H1 (cell line): ENCODE data around the gene GRM8. TPM values are rescaled to one million over a fixed set of nuclear protein-coding genes. Genes with fewer than 3 reads are reported as not detected.

Experiments
- GABPA ChIP-seq: IDR thresholded peaks from 2 replicates; pipeline ENCODE4 v1.6.1; 2011; ENCODE audit warnings: mild to moderate bottlenecking, low read length, moderate library complexity, borderline replicate concordance; ENCODE audit not compliant: insufficient read depth
- RBBP5 ChIP-seq: IDR thresholded peaks from 2 replicates; pipeline ENCODE4 v1.7.1; 2012; ENCODE audit warnings: low read depth, mild to moderate bottlenecking, inconsistent platforms, low read length, moderate library complexity, borderline replicate concordance
- SAP30 ChIP-seq: fragments of 300-600 bp; sonication (generic); IDR thresholded peaks from 2 replicates; pipeline ENCODE4 v1.7.1; 2012; ENCODE audit warnings: low read length, moderate library complexity, mild to moderate bottlenecking, inconsistent platforms; ENCODE audit not compliant: insufficient read depth, insufficient replicate concordance
- SP2 ChIP-seq: IDR thresholded peaks from 2 replicates; pipeline ENCODE4 v1.6.1; 2012; ENCODE audit warnings: mild to moderate bottlenecking, low read length, inconsistent platforms
- SP4 ChIP-seq: IDR thresholded peaks from 2 replicates; pipeline ENCODE4 v1.6.1; 2012; ENCODE audit warnings: low read length, inconsistent platforms
- polyA plus RNA-seq, 7 experiments: library from polyadenylated mRNA; depleted of rRNA in 3 of 7; stranded (reverse) in 5 of 7; unstranded in 2 of 7; fragments of >200 nt in 5 of 7; fragments of 200-250 nt in 2 of 7; gene quantifications; 1 replicate in 5 of 7; 2 replicates in 1 of 7; 4 replicates in 1 of 7; pipeline versions ENCODE4 v1.2.1 to v1.2.3, GENCODE V29; 2011 to 2013; ENCODE audit warnings: missing spikeins in 2 of 7, mixed read lengths in 2 of 7
- total RNA-seq: library from RNA; stranded (reverse); fragmentation: NEBNext Ultra II Directional; extraction: Animal tissue kit (Norgen Biotek cat#: 25700); gene quantifications from 2 replicates; pipeline ENCODE4 v1.2.1, GENCODE V29; 2021

The GRM8 gene
- total and polyA plus RNA-seq, 2 of the 8 experiments (the other 6 are each of a cell fraction or from before 2014, with no cell fraction given): 2.6 to 2.8 TPM

DNA sequence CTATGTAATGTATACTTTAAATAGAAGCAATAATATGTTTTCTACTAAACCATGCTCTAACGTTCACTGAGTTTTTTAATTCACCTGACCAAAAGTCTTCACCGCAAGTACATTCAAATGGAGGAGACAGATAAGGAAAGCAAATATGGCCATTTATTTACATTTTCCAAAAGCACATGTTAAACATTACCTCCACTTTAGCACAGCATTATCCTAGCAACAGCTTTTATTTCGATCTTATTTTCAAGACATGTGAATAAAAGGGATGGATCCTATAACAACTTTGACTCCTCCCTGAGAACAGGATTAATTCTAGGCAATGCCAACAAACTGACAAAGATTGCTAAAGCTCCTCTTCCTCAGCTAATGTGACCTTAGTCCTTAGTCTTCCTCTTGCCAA lies 11.5 kb upstream of the GRM8 start (continued):
- no peak for TF ChIP-seq GABPA
- TF ChIP-seq SP2: no peak
- TF ChIP-seq SAP30: no peak
- TF ChIP-seq SP4: no peak
- no peak for TF ChIP-seq RBBP5
